Stimulated activated naive CD4-positive, alpha-beta T cell treated with Interleukin-2 at 50 U/mL for 16 hours (primary cell): ENCODE results near the gene SPEF2.
"Not testable (repeated sequence)": the region's sequence is repeated elsewhere in the genome, so short reads cannot be mapped to it uniquely, and the experiment has no call there.

Source experiments
- DNase-seq: peaks from one replicate; lab custom pipeline; 2025; lab: John Stamatoyannopoulos, UW

SPEF2 gene

GRCh38 chr5:35651002-35651756 lies 33.5 kb downstream of the SPEF2 start:
- peak; percentile 49 for DNase-seq

GRCh38 chr5:35656721-35657120 lies 39.1 kb downstream of the SPEF2 start:
- no peak for DNase-seq

GRCh38 chr5:35657877-35658276 lies 40.2 kb downstream of the SPEF2 start:
- DNase-seq: no peak

GRCh38 chr5:35659556-35659955 lies 41.9 kb downstream of the SPEF2 start:
- no peak for DNase-seq

GRCh38 chr5:35660451-35660850 lies 42.8 kb downstream of the SPEF2 start:
- no peak for DNase-seq

GRCh38 chr5:35664584-35664983 lies 46.9 kb downstream of the SPEF2 start:
- no peak for DNase-seq

- DNase-seq: no peak
Measured at GRCh38 chr5:35665096-35665495, 47.4 kb downstream of the SPEF2 start.

- no peak for DNase-seq
Measured at GRCh38 chr5:35668319-35668718, 50.7 kb downstream of the SPEF2 start.

- no peak for DNase-seq
Measured at GRCh38 chr5:35668794-35669193, 51.1 kb downstream of the SPEF2 start.

GRCh38 chr5:35671541-35672295 lies 54.1 kb downstream of the SPEF2 start:
- DNase-seq: no peak

GRCh38 chr5:35672296-35672655 lies 54.6 kb downstream of the SPEF2 start:
- not testable (repeated sequence) for DNase-seq

- peak; percentile 2 for DNase-seq
Measured at GRCh38 chr5:35672995-35673394, 55.3 kb downstream of the SPEF2 start.

- DNase-seq: no peak
Measured at GRCh38 chr5:35674049-35674448, 56.4 kb downstream of the SPEF2 start.

- no peak for DNase-seq
Measured at GRCh38 chr5:35675392-35675791, 57.7 kb downstream of the SPEF2 start.

GRCh38 chr5:35677878-35678277 lies 60.2 kb downstream of the SPEF2 start:
- no peak for DNase-seq

GRCh38 chr5:35678661-35679060 lies 61.0 kb downstream of the SPEF2 start:
- no peak for DNase-seq

GRCh38 chr5:35679357-35679756 lies 61.7 kb downstream of the SPEF2 start:
- no peak for DNase-seq

GRCh38 chr5:35681911-35682310 lies 64.2 kb downstream of the SPEF2 start:
- no peak for DNase-seq

GRCh38 chr5:35683466-35683865 lies 65.8 kb downstream of the SPEF2 start:
- DNase-seq: no peak

- no peak for DNase-seq
Measured at GRCh38 chr5:35685161-35685560, 67.5 kb downstream of the SPEF2 start.

- DNase-seq: no peak
Measured at GRCh38 chr5:35687961-35688360, 70.3 kb downstream of the SPEF2 start.

GRCh38 chr5:35694481-35694880 lies 76.8 kb downstream of the SPEF2 start:
- no peak for DNase-seq

GRCh38 chr5:35698047-35698808 lies 80.6 kb downstream of the SPEF2 start:
- DNase-seq: no peak
